HG02588 (cell line): Measurements from ENCODE around the gene CREBBP.

ENCODE experiments used
- ATAC-seq: cut with Tn5 transposase; IDR thresholded peaks from one replicate; pipeline ENCODE4 v1.9.1; 2021; ENCODE audit warnings: mild to moderate bottlenecking, moderate library complexity; ENCODE audit not compliant: unreplicated experiment

The CREBBP gene

DNA sequence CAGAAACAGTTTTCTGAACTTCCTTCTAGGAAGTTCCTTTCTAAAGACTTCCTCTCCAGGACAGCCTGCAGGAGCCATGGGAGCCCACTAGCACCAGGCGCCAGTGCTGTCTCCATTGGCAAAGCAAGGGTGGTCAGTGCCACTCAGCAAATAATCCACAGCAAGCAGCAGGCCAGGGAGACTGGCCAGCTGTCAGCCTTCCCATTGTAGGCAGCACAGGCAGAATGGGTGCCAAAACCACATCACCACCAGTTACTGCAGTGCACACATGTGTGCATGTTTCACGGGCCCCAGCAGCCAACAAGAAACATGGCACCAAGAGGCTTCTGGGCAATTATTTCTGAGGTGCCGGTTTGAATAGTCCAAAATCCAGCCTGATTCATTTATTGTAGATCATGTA lies 199.3 kb downstream of the CREBBP start:
- ATAC-seq, result no peak

DNA sequence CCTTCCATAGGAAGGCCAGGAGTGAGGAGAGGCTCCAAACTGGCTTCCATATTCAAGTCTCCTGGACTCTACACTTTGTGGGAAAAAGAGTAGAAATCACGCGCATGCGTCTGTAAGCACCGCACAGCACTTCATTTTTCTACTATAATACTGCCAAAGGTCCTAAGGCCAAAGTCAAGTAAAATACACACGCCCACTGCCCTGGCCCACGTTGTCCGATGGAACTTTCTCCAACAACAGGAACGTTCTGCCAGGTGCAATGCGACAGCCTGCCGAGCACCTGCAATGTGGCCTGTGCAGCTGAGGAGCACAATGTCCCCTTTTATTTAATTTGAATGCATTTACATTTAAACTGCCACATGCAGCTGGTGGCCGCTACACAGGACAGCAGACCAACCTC lies 202.5 kb downstream of the CREBBP start:
- ATAC-seq, result no peak

DNA sequence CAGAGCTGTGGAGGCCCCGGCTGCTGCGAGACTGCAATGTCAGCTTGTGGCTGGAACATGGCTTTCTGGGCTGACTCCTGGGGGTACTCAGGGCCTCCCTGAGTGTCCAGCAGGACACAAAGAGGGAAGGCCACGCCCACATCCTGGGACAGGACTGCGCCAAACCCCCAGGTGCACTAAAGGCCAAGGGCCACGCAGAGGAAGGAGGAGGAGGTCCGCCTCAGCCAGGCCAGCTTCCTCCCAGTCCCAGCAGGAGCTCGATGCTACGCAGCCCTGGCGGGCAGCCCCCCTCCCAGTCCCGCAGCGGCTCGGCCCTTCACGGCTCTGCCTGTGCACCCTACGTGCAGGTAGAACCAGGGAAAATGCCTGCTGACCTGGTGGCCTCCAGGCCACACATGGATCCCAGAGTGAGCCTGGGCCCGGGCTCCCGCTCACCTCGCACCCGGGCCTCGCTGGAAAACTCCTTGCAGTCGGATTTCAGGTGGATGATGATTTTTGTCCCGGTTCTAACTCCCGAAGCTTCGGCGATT lies 204.8 kb downstream of the CREBBP start:
- no peak for ATAC-seq
